H9 (cell line): Measurements from ENCODE around the gene NXPH4. TPM values are rescaled to one million over a fixed set of nuclear protein-coding genes. Genes with fewer than 3 reads are reported as not detected.

Experiments used
- DNase-seq: peaks from one replicate; pipeline ENCODE4 v3.0.0-alpha.2; 2017
- H2AFZ ChIP-seq: one replicate; pipeline ENCODE4 v1.6.1; 2013; ENCODE audit warnings: mild to moderate bottlenecking, low read length, control low read depth, moderate library complexity
- H2AK5ac ChIP-seq: 2 replicates; pipeline ENCODE4 v1.6.1; 2013; ENCODE audit warnings: low read length, control low read depth, mixed read lengths; ENCODE audit not compliant: insufficient read length
- H2BK120ac ChIP-seq: one replicate; pipeline ENCODE4 v1.6.1; 2013; ENCODE audit warnings: low read depth, mild to moderate bottlenecking, low read length, control low read depth, inconsistent platforms; ENCODE audit not compliant: poor library complexity, severe bottlenecking
- H2BK12ac ChIP-seq: 2 replicates; pipeline ENCODE4 v1.6.1; 2013; ENCODE audit warnings: low read length, control low read depth, mixed read lengths, low read depth; ENCODE audit not compliant: insufficient read length
- H2BK15ac ChIP-seq: 2 replicates; pipeline ENCODE4 v1.6.1; 2013; ENCODE audit warnings: low read depth, low read length, control low read depth
- H2BK20ac ChIP-seq: one replicate; pipeline ENCODE4 v1.6.1; 2013; ENCODE audit warnings: low read depth, mild to moderate bottlenecking, low read length, control low read depth, inconsistent platforms; ENCODE audit not compliant: poor library complexity, severe bottlenecking
- H2BK5ac ChIP-seq: 2 replicates; pipeline ENCODE4 v1.6.1; 2013; ENCODE audit warnings: low read length, control low read depth, mixed read lengths; ENCODE audit not compliant: insufficient read length
- H3K14ac ChIP-seq: 2 replicates; pipeline ENCODE4 v1.6.1; 2013; ENCODE audit warnings: low read length, control low read depth; ENCODE audit not compliant: insufficient read depth
- H3K18ac ChIP-seq: 2 replicates; pipeline ENCODE4 v1.6.1; 2013; ENCODE audit warnings: low read depth, mild to moderate bottlenecking, mixed read lengths, low read length, control low read depth; ENCODE audit not compliant: insufficient read length
- H3K23ac ChIP-seq: 2 replicates; pipeline ENCODE4 v1.6.1; 2013; ENCODE audit warnings: low read length, control low read depth, mixed read lengths, low read depth; ENCODE audit not compliant: insufficient read length
- H3K23me2 ChIP-seq: 2 replicates; pipeline ENCODE4 v1.6.1; 2013; ENCODE audit warnings: low read depth, mild to moderate bottlenecking, mixed read lengths, low read length, control low read depth; ENCODE audit not compliant: insufficient read length, poor library complexity, severe bottlenecking
- H3K27ac ChIP-seq: 2 replicates; pipeline ENCODE4 v1.5.1; 2013; ENCODE audit warnings: low read length, control low read depth, mixed read lengths, low read depth; ENCODE audit not compliant: insufficient read length
- H3K27me3 ChIP-seq: 2 replicates; pipeline ENCODE4 v1.6.1; 2013; ENCODE audit warnings: low read length, control low read depth, inconsistent platforms; ENCODE audit not compliant: insufficient read depth
- H3K4ac ChIP-seq: 2 replicates; pipeline ENCODE4 v1.6.1; 2013; ENCODE audit warnings: low read depth, mild to moderate bottlenecking, control low read depth, inconsistent platforms, low read length, moderate library complexity
- H3K4me1 ChIP-seq: 2 replicates; pipeline ENCODE4 v1.6.1; 2013; ENCODE audit warnings: low read length, control low read depth, inconsistent platforms; ENCODE audit not compliant: insufficient read depth
- H3K4me2 ChIP-seq: 2 replicates; pipeline ENCODE4 v1.6.1; 2013; ENCODE audit warnings: low read length, control low read depth, mixed read lengths; ENCODE audit not compliant: insufficient read length, insufficient read depth
- H3K56ac ChIP-seq: 2 replicates; pipeline ENCODE4 v1.6.1; 2013; ENCODE audit warnings: low read depth, mild to moderate bottlenecking, mixed read lengths, low read length, control low read depth; ENCODE audit not compliant: insufficient read length
- H3K79me1 ChIP-seq: 2 replicates; pipeline ENCODE4 v1.6.1; 2013; ENCODE audit warnings: low read depth, mild to moderate bottlenecking, moderate library complexity, low read length, control low read depth, inconsistent platforms; ENCODE audit not compliant: insufficient read depth, poor library complexity, severe bottlenecking
- H3K79me2 ChIP-seq: 2 replicates; pipeline ENCODE4 v1.6.1; 2013; ENCODE audit warnings: low read length, control low read depth, inconsistent platforms; ENCODE audit not compliant: insufficient read depth
- H3K9ac ChIP-seq: 2 replicates; pipeline ENCODE4 v1.6.1; 2013; ENCODE audit warnings: low read length, control low read depth, mixed read lengths; ENCODE audit not compliant: insufficient read length; ENCODE audit errors: extremely low read depth
- H3K9me3 ChIP-seq: one replicate; pipeline ENCODE4 v1.6.1; 2013; ENCODE audit warnings: low read depth, low read length, inconsistent platforms; ENCODE audit not compliant: control insufficient read depth
- H3T11ph ChIP-seq: one replicate; pipeline ENCODE4 v1.6.1; 2013; ENCODE audit warnings: mild to moderate bottlenecking, low read length, control low read depth, inconsistent platforms
- H4K20me1 ChIP-seq: one replicate; pipeline ENCODE4 v1.6.1; 2013; ENCODE audit not compliant: control insufficient read depth, insufficient read length, insufficient read depth
- H4K5ac ChIP-seq: 2 replicates; pipeline ENCODE4 v1.6.1; 2013; ENCODE audit warnings: low read depth, mild to moderate bottlenecking, mixed read lengths, low read length, control low read depth; ENCODE audit not compliant: insufficient read length
- H4K8ac ChIP-seq: replicated peaks from 2 replicates; pipeline ENCODE4 v1.6.1; 2013; ENCODE audit warnings: low read length, control low read depth, mixed read lengths, low read depth; ENCODE audit not compliant: insufficient read length
- H4K91ac ChIP-seq: 2 replicates; pipeline ENCODE4 v1.6.1; 2013; ENCODE audit warnings: low read depth, mild to moderate bottlenecking, moderate library complexity, mixed read lengths, low read length, control low read depth; ENCODE audit not compliant: insufficient read length
- H3K27ac Mint-ChIP-seq, 3 experiments: 2 replicates in 2 of 3; 3 replicates in 1 of 3; pipeline ENCODE4 v1.8.0; 2020 to 2021; ENCODE audit warnings: mixed read lengths in 3 of 3, mild to moderate bottlenecking in 1 of 3, moderate library complexity in 1 of 3
- H3K27me3 Mint-ChIP-seq: 2 replicates; pipeline ENCODE4 v1.8.0; 2021; ENCODE audit warnings: low read depth, mild to moderate bottlenecking, moderate library complexity, mixed read lengths
- H3K36me3 Mint-ChIP-seq, 3 experiments: 2 replicates in 2 of 3; 3 replicates in 1 of 3; pipeline ENCODE4 v1.8.0; 2020 to 2021; ENCODE audit warnings: low read depth in 3 of 3, mixed read lengths in 3 of 3; ENCODE audit not compliant: insufficient read depth in 1 of 3
- H3K4me1 Mint-ChIP-seq, 2 experiments: 2 replicates each; pipeline ENCODE4 v1.8.0; 2020; ENCODE audit warnings: mixed read lengths in 2 of 2
- H3K4me3 Mint-ChIP-seq, 2 experiments: 2 replicates in 1 of 2; 3 replicates in 1 of 2; pipeline ENCODE4 v1.8.0; 2020 to 2021; ENCODE audit warnings: mild to moderate bottlenecking in 2 of 2, mixed read lengths in 2 of 2, moderate library complexity in 1 of 2
- H3K9me3 Mint-ChIP-seq, 2 experiments: 2 replicates in 1 of 2; 3 replicates in 1 of 2; pipeline ENCODE4 v1.8.0; 2020; ENCODE audit warnings: mild to moderate bottlenecking in 2 of 2, mixed read lengths in 2 of 2, moderate library complexity in 1 of 2
- WGBS: extraction: QIAGEN DNeasy Blood & Tissue Kit; methylation state at CpG from one replicate; pipeline ENCODE4 v1.1.7; 2013; ENCODE audit warnings: missing lambda C conversion rate, low lambda C conversion rate, mixed read lengths; ENCODE audit not compliant: insufficient read length; ENCODE audit errors: extremely low coverage; 5-methylcytosine and 5-hydroxymethylcytosine counted together
- total RNA-seq: library from RNA; stranded (reverse); gene quantifications from 2 replicates; pipeline ENCODE4 v1.2.1, GENCODE V29; 2021
- TF ChIP-seq, protein P1 (sequence below): fragments of 200-600 bp; sonication (generic); conservative IDR thresholded peaks from 3 replicates; pipeline ENCODE4 v1.8.0; 2021; ENCODE audit warnings: antibody characterized with exemption, mild to moderate bottlenecking

NXPH4 gene
- total RNA-seq, 1 experiment from 2014 or later = 2.1 TPM

DNA sequence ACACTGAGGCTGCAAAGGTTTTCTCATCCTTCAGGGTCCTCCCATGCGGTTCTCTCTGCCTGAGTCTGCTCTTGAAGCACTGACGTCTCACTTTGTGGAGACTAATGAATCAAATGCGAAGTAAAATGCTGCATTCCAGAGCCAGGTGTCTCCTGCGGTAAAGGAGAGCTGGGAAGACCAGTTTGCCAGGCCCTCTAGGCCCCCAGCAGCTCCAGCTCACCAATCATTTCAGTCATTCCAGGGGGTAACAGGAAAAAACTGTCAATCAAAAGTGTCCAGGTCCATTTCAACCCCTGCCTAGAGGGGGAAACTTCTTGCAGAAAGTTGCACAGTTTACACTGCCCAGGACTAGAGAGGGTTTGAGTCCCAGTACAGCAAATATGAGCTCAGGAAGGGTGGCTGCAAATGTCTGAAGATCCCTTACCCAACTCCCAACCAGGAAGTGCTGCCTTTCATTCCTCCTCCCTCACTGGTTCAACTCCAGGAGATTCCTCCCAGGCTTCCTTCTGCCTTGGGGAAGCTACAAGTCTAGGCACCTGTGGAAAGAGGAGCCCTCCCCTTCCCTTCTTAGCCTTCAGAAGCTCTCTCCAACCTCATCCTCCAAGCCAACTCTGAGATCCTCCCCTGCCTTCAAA lies 2.7 kb upstream of the NXPH4 start:
- Histone ChIP-seq H3K79me1 (no peaks in the 10 kb centered on the region), H2BK20ac (no peak overlapping the region), H3K23ac (no peak overlapping the region), H3K56ac (no peak overlapping the region), H2BK12ac (no peak overlapping the region), H2BK120ac (no peak overlapping the region), H2AFZ (no peak overlapping the region), H3K14ac (no peak overlapping the region), H3K23me2 (peaks cover 7% of the 10 kb centered on the region), H3T11ph (no peak overlapping the region), H3K79me2 (no peaks in the 10 kb centered on the region), H3K4me1 (peaks cover 8% of the 10 kb centered on the region), H3K4ac (no peak overlapping the region), H3K9me3 (no peaks in the 10 kb centered on the region), H4K8ac (no peak overlapping the region), H4K91ac (no peak overlapping the region), H3K27me3 (peaks cover 33% of the 10 kb centered on the region), H3K27ac (no peak overlapping the region), H3K9ac (no peak overlapping the region), H2AK5ac (no peak overlapping the region), H2BK15ac (no peak overlapping the region), H4K5ac (no peak overlapping the region), H4K20me1 (peaks cover 3% of the 10 kb centered on the region), H3K4me2 (peak overlapping the region; percentile 42), H2BK5ac (no peak overlapping the region), H3K18ac (no peak overlapping the region)
- no CpG with 5 or more reads among the region's 4 CpGs for WGBS
- H3K27me3 Mint-ChIP-seq = peaks cover 51% of the 10 kb centered on the region
- H3K4me3 Mint-ChIP-seq = peak overlapping the region in 1 of 2 experiments; percentile 69; a peak in 4 of 5 replicates
- TF ChIP-seq, protein P1, sequence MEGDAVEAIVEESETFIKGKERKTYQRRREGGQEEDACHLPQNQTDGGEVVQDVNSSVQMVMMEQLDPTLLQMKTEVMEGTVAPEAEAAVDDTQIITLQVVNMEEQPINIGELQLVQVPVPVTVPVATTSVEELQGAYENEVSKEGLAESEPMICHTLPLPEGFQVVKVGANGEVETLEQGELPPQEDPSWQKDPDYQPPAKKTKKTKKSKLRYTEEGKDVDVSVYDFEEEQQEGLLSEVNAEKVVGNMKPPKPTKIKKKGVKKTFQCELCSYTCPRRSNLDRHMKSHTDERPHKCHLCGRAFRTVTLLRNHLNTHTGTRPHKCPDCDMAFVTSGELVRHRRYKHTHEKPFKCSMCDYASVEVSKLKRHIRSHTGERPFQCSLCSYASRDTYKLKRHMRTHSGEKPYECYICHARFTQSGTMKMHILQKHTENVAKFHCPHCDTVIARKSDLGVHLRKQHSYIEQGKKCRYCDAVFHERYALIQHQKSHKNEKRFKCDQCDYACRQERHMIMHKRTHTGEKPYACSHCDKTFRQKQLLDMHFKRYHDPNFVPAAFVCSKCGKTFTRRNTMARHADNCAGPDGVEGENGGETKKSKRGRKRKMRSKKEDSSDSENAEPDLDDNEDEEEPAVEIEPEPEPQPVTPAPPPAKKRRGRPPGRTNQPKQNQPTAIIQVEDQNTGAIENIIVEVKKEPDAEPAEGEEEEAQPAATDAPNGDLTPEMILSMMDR = no peak
- no peak overlapping the region; a peak in 1 of 7 replicates for H3K27ac Mint-ChIP-seq
- H3K4me1 Mint-ChIP-seq = peaks cover 34 to 40% of the 10 kb centered on the region in 2 experiments
- H3K9me3 Mint-ChIP-seq = peaks cover 0 to 2% of the 10 kb centered on the region in 2 experiments; a peak in 1 of 5 replicates
- H3K36me3 Mint-ChIP-seq = peaks cover 24 to 33% (median 29%) of the 10 kb centered on the region in 3 experiments
- no peak for DNase-seq
